NCI-H1436 treated with DMSO at 0.1 percent for 48 hours (cell line): ENCODE results near the gene DCLRE1C.
A peak's percentile ranks its signal among the peaks of the same experiment; 100 is the strongest.
"Not testable (repeated sequence)": the region's sequence is repeated elsewhere in the genome, so short reads cannot be mapped to it uniquely, and the experiment has no call there.

Source experiments
- DNase-seq: peaks from one replicate; lab custom pipeline; 2025; lab: John Stamatoyannopoulos, UW

The DCLRE1C gene

DNA sequence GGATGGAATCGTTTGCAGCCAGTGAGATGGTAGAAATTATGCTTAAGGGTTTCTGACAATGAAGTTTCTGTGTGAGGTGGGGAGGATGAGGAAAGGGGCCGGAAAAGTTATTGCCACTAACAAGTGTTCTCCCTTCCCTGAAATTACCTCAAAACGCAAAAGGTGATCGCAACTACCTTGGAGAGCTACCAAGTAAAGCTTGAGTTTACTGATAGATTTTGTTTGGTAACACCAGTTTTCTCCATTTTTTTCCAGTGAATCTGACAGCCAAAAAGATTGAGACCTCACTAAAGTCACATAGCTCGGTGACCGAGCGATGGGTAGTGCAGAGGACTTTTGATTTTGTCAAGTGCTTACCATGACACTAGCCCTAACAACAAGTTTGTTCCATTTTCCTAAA lies 73.7 kb downstream of the DCLRE1C start:
- DNase-seq: no peak

DNA sequence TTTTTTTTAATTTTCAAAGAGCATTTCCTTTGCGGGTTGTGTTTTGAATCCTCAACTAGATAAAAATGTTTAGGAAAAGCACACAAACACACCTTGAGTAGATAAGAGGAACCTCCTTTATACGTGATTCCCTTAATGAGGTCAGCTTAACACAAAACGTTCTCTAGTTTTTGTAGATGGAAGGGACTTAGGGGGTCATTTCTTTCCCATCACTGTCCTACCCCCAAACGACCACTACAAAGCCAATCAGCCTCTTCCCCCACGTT lies 74.0 kb downstream of the DCLRE1C start:
- no peak for DNase-seq

DNA sequence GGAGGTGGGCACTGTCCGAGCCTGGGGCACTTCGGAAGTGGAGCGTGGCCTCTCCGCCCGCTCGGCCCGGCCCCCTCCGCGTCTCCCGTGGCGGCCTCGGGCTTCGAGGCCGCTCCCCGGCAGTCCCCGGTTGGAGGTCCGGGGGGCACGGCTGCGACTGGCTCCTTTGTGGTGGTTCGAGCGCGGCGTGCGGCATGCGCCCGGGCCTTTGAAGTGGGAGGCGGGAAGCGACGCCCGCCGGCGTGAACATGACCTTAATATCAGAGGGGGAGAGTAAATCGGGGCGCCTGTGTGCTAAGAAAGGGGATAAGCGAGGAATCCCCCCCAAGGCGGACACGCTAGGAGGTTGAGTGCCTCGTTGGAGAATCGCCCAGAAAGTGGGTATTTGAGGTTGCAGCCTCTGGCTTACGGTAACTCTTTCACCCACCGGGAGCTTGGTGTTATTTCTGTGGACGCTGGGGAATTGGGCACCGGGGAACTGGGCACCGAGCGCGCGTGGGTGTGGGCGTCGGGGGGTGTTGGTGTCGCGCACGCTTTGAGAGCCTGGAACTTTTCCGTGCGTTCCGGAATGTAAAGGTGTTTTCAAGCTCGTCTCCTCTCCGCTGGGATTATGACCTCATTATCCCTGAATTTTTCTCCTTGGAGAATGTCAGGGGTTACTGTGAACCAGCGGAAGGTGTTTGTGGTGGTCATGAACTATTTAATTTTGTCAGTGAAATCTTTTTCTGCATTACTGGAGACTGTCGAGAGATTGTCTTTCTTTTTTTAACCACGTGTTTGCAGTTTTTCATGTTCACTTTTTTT lies 74.6 kb downstream of the DCLRE1C start:
- DNase-seq: no peak

DNA sequence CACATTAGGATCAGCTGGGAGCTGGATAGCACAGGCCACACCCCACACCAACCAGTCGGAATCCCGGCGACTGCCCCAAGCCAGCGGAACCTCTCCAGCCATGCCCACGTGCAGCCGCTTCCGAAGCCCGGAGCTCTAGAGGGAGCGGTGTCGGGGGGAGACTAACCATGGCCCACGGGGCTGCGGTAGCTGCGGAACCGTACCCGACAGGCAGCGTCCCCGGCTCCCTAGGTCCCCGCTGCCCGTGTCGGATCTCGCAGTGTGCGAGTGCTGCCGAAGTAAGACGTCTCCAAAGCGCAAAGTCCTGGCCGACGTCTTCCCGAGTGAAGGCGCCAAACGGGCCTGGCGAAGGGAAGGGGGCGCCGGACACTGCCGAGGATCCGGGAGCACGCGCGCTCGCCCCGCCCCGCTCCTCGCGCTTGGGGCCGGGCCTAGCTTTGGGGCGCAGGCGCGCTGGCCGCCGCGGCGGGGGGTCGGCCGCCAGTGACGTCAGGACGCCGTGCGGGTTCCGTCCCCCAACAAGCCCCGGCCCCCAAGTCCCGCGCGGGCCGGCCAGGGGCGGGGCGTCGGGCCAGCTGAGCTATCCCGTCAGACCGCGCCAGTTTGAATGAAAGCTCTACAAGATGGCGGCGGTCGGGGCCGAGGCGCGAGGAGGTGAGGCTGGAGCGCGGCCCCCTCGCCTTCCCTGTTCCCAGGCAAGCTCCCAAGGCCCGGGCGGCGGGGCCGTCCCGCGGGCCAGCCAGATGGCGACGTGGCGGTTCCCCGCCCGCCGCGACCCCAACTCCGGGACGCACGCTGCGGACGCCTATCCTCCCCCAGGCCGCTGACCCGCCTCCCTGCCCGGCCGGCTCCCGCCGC lies 75.4 kb downstream of the DCLRE1C start, which contains the start of gene SUV39H2:
Gene SUV39H2 (plus strand): TSS at position 601 of the 858 bp plus-strand sequence. CDS start 23 bp downstream, at position 624.
- DNase-seq: peak; percentile 62

DNA sequence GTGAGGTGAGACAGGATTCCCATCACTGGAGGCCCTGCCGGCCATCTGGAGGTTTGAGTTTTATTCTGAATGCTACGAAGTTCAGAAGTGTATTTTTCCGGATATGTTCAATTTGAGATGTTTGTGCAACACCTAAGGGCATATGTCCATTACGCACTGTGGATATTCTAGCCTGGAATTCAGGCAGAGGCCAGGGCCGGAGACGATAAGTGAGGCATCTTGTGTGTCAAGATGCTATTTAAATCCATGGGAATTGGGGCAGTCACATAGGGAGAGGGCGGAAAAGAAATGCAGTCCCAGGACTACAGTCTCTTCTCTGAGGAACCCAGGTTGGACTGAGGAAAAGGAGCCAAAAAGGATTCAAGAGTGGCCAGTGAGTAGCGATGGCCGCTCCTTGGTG lies 77.1 kb downstream of the DCLRE1C start:
- DNase-seq: no peak

DNA sequence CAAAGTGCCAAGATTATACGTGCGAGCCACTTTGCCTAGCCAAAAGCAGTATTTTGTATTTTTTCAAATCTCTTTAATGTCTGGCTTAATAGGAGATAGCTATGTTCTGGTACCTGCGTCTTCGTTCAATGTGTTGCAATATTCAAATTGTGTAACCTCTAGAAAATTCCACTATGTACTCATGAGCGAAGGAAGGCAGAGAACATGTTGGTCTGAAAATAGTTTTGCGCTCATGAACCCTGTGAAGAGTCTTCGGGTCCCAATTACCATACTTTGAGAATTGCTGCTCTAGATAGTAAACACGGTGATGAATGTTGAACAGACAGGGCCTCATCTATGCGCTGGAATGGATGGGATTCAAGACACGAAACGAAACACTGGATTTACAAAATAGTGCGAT lies 78.0 kb downstream of the DCLRE1C start:
- DNase-seq: no peak

DNA sequence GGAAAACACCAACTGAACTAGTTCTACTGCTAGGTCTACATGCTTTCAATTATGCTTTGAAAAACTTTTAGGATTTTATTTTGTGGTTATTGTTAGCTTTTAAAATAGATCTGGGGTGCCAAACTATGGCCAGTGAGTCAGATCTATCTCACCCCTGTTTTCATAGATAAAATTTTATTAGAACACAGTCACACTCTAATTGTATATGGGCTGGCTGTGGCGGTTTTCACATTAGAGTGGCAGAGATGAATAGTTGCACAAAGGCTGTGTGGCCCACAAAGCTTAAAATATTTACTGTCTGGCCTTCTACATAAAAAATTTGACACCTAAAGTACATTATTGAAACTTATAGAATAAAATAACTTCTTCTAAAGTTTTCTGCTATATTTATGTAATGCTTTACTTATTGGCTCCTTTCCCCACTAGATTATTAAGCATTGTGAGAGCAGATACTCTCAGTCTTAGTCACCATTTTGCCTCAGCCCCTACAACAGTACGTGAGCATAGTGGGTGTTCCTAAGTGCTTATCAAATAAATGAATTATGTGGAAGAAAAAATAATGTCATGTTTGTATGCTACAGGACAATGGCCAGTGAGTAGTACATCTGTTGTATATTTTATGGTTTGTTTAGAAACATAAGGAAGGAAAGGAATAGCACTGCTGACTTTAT lies 80.7 kb downstream of the DCLRE1C start:
- DNase-seq: no peak

DNA sequence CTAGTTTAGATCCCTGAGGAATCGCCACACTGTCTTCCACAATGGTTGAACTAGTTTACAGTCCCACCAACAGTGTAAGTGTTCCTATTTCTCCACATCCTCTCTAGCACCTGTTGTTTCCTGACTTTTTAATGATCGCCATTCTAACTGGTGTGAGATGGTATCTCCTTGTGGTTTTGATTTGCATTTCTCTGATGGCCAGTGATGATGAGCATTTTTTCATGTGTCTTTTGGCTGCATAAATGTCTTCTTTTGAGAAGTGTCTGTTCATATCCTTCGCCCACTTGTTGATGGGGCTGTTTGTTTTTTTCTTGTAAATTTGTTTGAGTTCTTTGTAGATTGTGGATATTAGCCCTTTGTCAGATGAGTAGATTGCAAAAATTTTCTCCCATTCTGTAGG lies 89.0 kb downstream of the DCLRE1C start:
- DNase-seq: not testable (repeated sequence)

DNA sequence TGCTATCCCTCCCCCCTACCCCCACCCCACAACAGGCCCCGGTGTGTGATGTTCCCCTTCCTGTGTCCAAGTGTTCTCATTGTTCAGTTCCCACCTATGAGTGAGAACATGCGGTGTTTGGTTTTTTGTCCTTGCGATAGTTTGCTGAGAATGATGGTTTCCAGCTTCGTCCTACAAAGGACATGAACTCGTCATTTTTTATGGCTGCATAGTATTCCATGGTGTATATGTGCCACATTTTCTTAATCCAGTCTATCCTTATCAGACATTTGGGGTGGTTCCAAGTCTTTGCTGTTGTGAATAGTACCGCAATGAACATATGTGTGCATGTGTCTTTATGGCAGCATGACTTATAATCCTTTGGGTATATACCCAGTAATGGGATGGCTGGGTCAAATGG lies 89.4 kb downstream of the DCLRE1C start:
- not testable (repeated sequence) for DNase-seq

DNA sequence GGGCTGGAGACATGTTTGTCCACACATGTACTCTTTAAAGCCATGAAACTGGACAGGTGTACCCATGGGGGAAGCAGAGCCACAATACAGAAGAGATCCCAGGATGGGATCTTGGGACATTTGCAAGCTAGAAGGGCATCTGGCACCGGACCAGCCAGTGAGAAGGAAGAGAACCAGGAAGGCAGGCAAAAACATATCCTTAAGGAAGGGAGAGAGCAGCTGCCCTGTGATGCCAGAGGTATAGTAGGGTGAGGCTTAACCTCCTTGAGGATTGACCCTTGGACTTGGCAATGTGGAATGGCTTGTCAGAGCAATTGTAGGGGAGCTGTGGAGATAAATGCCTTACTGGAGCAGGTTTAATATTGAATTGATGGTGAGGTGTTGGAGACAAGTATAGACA lies 93.1 kb downstream of the DCLRE1C start:
- DNase-seq: no peak

DNA sequence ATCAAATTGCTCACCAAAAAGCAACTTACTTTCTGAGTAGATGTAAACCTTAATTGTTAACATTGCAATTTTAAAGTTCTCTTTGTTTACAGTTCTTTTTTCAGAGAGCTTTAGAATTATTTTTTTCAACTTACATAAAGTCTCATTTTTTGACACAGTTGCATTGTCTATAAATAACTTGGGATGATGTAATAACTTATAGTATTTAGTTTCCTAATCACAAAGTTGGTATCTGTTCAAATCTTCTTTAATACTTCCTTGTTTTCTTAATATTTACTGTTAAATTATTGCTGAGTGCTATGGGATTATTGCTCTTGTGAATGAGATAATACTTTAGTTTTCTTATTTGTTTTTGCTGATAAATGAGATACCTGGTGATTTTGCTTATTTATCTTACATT lies 94.1 kb downstream of the DCLRE1C start:
- no peak for DNase-seq

DNA sequence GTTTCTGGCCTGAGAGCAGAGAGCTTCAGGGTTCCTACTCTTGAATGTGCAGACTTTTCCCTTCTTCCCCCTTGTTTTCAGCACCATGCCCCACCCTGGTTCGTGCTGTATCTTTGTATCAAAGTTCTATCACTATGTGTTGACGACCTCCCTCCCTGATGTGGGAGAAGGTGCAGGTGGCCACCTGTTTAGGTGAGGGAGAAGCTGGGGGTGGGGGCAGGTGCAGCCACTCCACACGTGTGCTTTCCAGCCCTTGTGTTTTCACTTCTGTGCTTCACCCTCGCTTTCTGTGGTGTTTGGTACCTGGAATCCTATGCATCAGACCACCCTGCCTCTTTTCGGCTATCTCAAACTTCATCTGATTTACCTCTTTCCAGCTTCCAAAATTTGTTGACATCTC lies 94.9 kb downstream of the DCLRE1C start:
- no peak for DNase-seq

DNA sequence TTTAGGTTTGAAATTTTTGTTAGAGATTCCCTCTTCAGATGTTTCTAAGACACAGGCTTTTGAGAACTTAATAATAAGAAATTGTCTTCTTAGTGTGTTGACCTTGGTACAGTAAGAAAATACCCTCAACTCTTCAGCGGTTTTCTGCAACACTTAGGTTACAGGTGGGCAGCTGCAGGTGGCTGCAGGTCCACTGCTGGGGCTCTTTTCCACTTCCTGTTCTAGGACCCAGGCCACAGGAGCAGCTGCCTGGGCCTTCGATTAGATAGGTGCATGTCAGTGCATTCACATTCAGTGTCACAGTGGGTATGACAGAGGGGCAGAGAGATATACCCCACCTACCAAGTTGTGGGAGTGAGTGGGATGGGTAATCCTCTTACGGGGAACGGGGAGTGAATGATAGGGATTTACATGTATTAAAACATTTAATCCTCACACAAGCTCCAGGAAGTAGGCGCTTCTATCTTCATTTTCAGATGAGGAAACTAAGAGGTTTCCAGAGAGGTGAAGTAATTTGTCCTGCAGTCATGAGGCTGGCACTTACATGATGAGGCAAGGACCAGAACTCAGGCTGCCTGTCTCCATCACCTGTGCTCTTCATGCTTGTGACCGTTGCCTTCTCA lies 95.4 kb downstream of the DCLRE1C start:
- no peak for DNase-seq

DNA sequence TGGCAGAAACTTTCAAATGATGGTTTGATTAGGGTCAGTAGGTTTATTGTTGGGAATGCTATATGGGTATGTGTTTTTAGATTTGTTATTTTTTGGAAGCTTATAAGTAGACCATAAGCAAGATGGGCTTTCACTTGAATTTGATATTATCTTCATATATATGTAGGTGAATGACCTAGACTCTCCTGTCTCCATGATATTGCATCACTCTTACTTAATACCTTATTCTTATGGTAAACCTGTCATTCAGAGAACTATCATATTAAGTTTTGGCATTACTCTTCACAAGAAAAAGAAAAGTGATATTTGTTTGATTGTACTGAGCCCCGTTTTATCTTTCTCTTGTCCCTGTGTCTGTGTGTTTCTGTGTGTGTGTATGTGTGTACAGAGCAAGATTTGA lies 98.4 kb downstream of the DCLRE1C start:
- DNase-seq: no peak

DNA sequence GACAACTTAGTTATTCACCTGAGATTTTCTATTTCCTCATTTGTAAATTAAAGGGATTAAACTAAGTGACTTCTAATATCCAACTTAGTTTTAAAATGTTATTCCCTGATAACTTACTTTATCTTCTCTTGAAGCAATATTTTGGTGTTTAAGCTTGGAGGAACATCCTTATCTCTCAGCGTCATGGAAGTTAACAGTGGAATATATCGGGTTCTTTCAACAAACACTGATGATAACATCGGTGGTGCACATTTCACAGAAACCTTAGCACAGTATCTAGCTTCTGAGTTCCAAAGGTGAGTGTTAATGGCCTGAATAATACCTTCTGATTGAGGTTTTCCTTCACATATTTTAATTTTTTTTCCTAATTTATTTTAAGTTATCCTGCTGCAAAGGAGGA lies 101.7 kb downstream of the DCLRE1C start:
- no peak for DNase-seq
